ENCODE data around the gene DYRK1A.

DYRK1A gene

DNA sequence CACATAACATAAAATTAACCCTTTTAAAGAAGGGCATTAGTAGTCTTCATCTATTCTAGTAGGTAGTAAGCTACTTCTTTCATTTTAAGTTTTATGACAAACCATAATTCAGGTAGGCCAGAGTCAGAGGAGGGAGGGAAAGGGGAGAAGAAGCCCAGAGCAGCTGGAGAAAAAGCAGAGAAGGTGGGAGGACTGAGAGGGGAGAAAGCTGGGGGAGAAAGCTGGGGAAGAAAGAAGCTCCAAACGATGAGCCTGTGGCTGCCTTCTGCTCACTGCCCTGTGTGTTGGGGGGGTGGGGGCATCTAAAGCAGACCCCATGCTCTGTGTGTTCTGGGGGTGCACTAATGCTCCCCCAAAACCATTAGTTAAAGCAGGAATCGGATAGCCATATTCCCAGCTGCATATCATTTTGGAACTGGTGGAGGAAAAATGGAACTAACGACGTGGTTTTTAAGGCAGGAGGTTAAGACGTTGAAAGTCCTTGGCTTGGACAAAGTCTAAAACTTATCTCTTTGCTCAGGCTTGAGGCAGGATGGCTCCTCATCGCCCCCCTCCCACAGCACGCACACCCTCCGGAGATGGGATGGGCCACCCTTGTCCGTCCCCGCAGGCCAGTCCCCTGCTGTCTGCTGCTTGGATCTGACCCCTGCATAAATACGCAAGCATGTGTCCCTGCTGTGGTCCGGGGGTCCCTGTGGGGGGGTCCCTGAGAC lies 184.2 kb downstream of the DYRK1A start:
- H3K27me3 ChIP-seq (ENCODE audit: control insufficient read depth, insufficient read depth, low read length), result peaks cover 2% of the 10 kb centered on the region
- H3K4me1 ChIP-seq (ENCODE audit: control insufficient read depth, insufficient read depth, low read length), result peaks cover 26% of the 10 kb centered on the region
- H3K36me3 ChIP-seq (ENCODE audit: control insufficient read depth, insufficient read depth, low read length), result no peaks in the 10 kb centered on the region
- no peak overlapping the region for H3K9ac ChIP-seq (ENCODE audit: low read length)
- H3K27ac ChIP-seq (ENCODE audit: low read depth, low read length), result no peak overlapping the region
- H3K4me3 ChIP-seq (ENCODE audit: low read length), result peak overlapping the region; percentile 29

DNA sequence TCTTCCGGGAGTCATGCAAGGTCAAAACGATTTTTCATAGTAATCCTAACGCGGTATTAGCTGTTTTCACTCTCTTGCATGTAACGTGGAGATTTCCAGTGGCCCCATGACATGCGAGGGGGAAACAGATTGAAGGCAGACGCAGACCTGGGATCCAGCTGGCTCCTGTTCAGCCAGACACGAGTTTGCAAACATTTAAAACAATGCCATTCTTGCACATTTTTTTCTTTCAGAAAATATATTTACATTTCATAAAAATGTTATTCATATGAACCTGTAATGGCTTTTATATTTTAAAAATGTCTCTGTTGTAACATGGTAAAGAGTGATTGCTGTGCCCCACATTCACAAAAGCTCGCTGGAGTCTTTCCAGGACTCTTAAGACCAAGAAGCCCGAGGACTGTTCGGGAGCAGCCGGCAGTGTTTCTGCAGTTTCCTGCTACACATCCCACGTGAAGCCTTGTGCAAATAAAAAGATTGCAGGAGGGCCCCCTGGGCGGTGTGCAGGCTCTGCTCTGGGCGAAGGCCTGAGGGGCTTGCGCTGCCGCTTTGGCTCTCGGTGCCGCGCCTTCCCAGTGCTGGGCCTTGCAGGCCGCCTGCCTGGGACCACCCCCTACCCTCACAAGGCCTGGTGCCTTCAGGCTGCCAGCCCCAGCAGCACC lies 184.9 kb downstream of the DYRK1A start:
- no peak overlapping the region for H3K9ac ChIP-seq (ENCODE audit: low read length)
- peaks cover 20% of the 10 kb centered on the region for H3K4me1 ChIP-seq (ENCODE audit: control insufficient read depth, insufficient read depth, low read length)

DNA sequence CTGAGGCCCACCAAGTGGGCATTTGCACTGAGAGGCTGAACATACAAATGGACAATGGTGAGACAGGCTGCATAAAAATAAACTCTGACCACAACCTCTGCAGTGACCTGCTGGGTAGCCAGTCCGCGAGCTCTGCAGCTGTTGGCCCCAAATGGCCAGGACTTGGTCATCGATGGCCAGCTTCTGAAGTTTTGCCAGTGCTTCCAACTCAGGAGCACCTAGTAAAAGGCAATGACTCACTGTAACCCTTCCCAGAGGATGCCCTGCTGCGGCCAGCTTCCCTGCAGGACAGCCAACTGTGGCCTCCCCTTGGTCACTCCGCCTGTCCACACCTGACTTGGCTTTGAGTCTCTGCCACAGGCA lies 185.4 kb downstream of the DYRK1A start:
- Histone ChIP-seq H3K27ac (ENCODE audit: low read depth, low read length) (no peak overlapping the region), H3K9ac (ENCODE audit: low read length) (no peak overlapping the region), H3K4me3 (ENCODE audit: low read length) (no peak overlapping the region)

More for the DNA sequence above, 184.9 kb downstream of the DYRK1A start:
- H3K36me3 ChIP-seq (ENCODE audit: control insufficient read depth, insufficient read depth, low read length), result no peaks in the 10 kb centered on the region
- no peaks in the 10 kb centered on the region for H3K27me3 ChIP-seq (ENCODE audit: control insufficient read depth, insufficient read depth, low read length)
- H3K4me3 ChIP-seq (ENCODE audit: low read length), result peak overlapping the region; percentile 29
- no peak overlapping the region for H3K27ac ChIP-seq (ENCODE audit: low read depth, low read length)

DNA sequence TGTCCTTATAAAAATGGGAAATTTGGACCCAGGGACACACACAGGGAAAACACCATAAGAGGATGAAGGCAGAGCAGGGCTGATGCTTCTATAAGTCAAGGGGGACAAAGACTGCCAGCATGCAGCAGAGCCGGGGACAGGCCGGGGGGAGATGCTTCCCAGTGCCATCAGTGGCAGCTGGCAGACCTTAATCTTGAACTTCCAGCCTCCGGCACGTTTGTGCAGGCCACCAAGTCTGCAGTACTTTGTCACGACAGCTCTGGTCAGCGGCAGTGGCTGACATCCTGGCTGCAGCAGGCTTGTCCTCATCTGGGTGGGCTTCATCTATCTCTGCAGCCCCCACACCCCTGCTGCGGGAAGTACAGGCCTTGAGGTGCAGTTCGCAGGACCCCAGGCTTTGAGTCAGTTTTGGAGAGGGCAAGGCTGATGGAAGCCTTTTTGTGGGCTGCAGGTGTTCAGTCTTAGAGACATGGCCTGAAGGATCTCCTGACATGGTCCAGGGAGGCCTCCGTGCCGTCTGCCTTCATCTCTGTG lies 186.0 kb downstream of the DYRK1A start:
- Histone ChIP-seq H3K4me1 (ENCODE audit: control insufficient read depth, insufficient read depth, low read length) (peaks cover 9% of the 10 kb centered on the region), H3K27me3 (ENCODE audit: control insufficient read depth, insufficient read depth, low read length) (no peaks in the 10 kb centered on the region), H3K9ac (ENCODE audit: low read length) (no peak overlapping the region), H3K27ac (ENCODE audit: low read depth, low read length) (no peak overlapping the region), H3K4me3 (ENCODE audit: low read length) (no peak overlapping the region), H3K36me3 (ENCODE audit: control insufficient read depth, insufficient read depth, low read length) (no peaks in the 10 kb centered on the region)

More for the DNA sequence above, 185.4 kb downstream of the DYRK1A start:
- peaks cover 15% of the 10 kb centered on the region for H3K4me1 ChIP-seq (ENCODE audit: control insufficient read depth, insufficient read depth, low read length)
- H3K36me3 ChIP-seq (ENCODE audit: control insufficient read depth, insufficient read depth, low read length), result no peaks in the 10 kb centered on the region
- H3K27me3 ChIP-seq (ENCODE audit: control insufficient read depth, insufficient read depth, low read length), result no peaks in the 10 kb centered on the region

- H3K4me1 ChIP-seq (ENCODE audit: control insufficient read depth, insufficient read depth, low read length), result peaks cover 9% of the 10 kb centered on the region
- H3K9ac ChIP-seq (ENCODE audit: low read length), result no peak overlapping the region
- H3K27me3 ChIP-seq (ENCODE audit: control insufficient read depth, insufficient read depth, low read length), result no peaks in the 10 kb centered on the region
- H3K36me3 ChIP-seq (ENCODE audit: control insufficient read depth, insufficient read depth, low read length), result no peaks in the 10 kb centered on the region
- no peak overlapping the region for H3K27ac ChIP-seq (ENCODE audit: low read depth, low read length)
- no peak overlapping the region for H3K4me3 ChIP-seq (ENCODE audit: low read length)
These were observed 186.5 kb downstream of the DYRK1A start for GRCh38 chr21:37553078-37553481.

GRCh38 chr21:37554661-37555379 lies 188.2 kb downstream of the DYRK1A start:
- Histone ChIP-seq H3K4me3 (ENCODE audit: low read length) (no peak overlapping the region), H3K9ac (ENCODE audit: low read length) (no peak overlapping the region), H3K36me3 (ENCODE audit: control insufficient read depth, insufficient read depth, low read length) (no peaks in the 10 kb centered on the region), H3K4me1 (ENCODE audit: control insufficient read depth, insufficient read depth, low read length) (peaks cover 9% of the 10 kb centered on the region), H3K27ac (ENCODE audit: low read depth, low read length) (no peak overlapping the region), H3K27me3 (ENCODE audit: control insufficient read depth, insufficient read depth, low read length) (no peaks in the 10 kb centered on the region)

DNA sequence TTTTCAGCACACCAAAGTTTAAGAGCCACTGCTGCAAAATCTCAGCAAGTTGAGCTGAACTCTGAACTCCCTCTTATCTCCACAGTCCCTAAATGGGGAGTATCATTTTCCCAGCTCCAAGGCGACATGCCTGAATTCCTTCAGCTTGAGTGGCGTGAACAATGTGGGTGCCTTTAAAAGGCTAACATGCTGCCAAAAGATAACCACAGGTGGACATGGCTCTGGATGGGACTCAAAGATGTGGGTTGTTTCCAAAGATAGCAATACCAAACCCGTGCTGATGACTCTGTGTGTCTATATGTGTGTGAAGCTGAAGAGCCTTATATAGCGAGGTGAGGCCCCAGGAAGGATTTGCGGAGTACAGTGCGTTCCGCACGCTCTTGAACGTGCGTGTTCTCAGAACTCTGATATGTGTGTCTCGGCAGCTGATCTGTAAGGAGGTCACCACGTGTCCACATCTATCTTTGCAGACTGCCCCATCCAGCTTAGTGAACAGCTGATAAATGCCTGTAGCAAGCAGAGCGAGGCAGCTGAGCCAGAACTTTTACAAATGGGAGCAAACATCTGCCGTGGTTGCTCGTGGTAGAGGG lies 189.2 kb downstream of the DYRK1A start:
- Histone ChIP-seq H3K27me3 (ENCODE audit: control insufficient read depth, insufficient read depth, low read length) (no peaks in the 10 kb centered on the region), H3K36me3 (ENCODE audit: control insufficient read depth, insufficient read depth, low read length) (no peaks in the 10 kb centered on the region), H3K4me1 (ENCODE audit: control insufficient read depth, insufficient read depth, low read length) (peaks cover 6% of the 10 kb centered on the region), H3K27ac (ENCODE audit: low read depth, low read length) (no peak overlapping the region), H3K4me3 (ENCODE audit: low read length) (no peak overlapping the region), H3K9ac (ENCODE audit: low read length) (no peak overlapping the region)

GRCh38 chr21:37557261-37557950 lies 190.8 kb downstream of the DYRK1A start:
- H3K4me3 ChIP-seq (ENCODE audit: low read length), result no peak overlapping the region
- H3K27ac ChIP-seq (ENCODE audit: low read depth, low read length), result no peak overlapping the region
- no peak overlapping the region for H3K9ac ChIP-seq (ENCODE audit: low read length)
- no peaks in the 10 kb centered on the region for H3K36me3 ChIP-seq (ENCODE audit: control insufficient read depth, insufficient read depth, low read length)
- H3K27me3 ChIP-seq (ENCODE audit: control insufficient read depth, insufficient read depth, low read length), result no peaks in the 10 kb centered on the region
- H3K4me1 ChIP-seq (ENCODE audit: control insufficient read depth, insufficient read depth, low read length), result no peaks in the 10 kb centered on the region

DNA sequence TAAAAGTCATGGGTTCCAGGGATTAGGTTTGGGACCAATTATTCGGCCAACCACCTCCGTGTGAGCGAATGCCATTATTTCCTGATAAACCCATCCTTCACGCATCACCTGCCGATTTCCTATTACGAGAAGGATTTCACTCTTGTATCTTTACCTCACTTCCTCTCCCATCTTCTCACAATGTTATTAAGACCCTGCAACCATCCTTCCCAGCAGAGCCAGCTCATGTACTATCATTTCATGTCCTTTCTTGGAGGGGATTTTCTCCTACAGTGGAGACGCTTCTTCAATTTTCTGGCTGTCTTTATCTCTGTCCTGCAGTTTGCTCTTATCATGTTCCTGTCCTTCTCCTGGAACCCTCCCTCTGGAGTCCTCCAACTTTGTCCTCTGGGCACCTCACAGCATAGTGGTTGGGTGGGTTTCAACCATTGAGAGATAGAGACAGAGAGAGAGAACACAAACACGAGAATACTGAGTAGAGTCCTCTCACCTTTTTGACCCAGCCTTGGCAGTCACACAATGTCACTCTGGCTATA lies 192.2 kb downstream of the DYRK1A start:
- no peaks in the 10 kb centered on the region for H3K4me1 ChIP-seq (ENCODE audit: control insufficient read depth, insufficient read depth, low read length)
- no peak overlapping the region for H3K9ac ChIP-seq (ENCODE audit: low read length)
- H3K27ac ChIP-seq (ENCODE audit: low read depth, low read length), result no peak overlapping the region
- H3K27me3 ChIP-seq (ENCODE audit: control insufficient read depth, insufficient read depth, low read length), result no peaks in the 10 kb centered on the region
- H3K36me3 ChIP-seq (ENCODE audit: control insufficient read depth, insufficient read depth, low read length), result no peaks in the 10 kb centered on the region
- H3K4me3 ChIP-seq (ENCODE audit: low read length), result no peak overlapping the region

GRCh38 chr21:37560385-37560784 lies 193.8 kb downstream of the DYRK1A start:
- Histone ChIP-seq H3K9ac (ENCODE audit: low read length) (no peak overlapping the region), H3K27ac (ENCODE audit: low read depth, low read length) (no peak overlapping the region), H3K4me1 (ENCODE audit: control insufficient read depth, insufficient read depth, low read length) (peaks cover 8% of the 10 kb centered on the region), H3K27me3 (ENCODE audit: control insufficient read depth, insufficient read depth, low read length) (no peaks in the 10 kb centered on the region), H3K4me3 (ENCODE audit: low read length) (no peak overlapping the region), H3K36me3 (ENCODE audit: control insufficient read depth, insufficient read depth, low read length) (no peaks in the 10 kb centered on the region)

DNA sequence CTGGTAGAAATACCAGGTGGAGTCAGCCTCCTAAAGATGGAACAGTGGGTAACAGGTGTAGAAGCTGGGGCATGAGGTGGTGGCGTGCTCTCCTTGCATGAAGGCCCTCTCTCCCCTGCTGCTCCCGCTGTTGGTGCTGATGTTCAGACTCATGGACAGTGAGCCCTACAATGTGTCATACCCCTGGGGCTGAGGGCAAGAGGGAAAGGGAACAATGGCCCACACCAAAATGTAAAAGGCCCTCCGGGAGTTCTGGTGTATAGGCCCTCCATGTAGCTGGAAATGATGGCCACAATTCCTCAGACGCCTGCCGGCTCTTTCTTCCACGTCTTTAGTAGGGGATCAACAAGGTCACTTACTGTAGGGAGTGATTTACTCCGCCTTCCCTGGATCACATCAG lies 194.9 kb downstream of the DYRK1A start:
- no peaks in the 10 kb centered on the region for H3K27me3 ChIP-seq (ENCODE audit: control insufficient read depth, insufficient read depth, low read length)
- H3K4me3 ChIP-seq (ENCODE audit: low read length), result no peak overlapping the region

More for the DNA sequence above, 194.9 kb downstream of the DYRK1A start:
- Histone ChIP-seq H3K9ac (ENCODE audit: low read length) (no peak overlapping the region), H3K4me1 (ENCODE audit: control insufficient read depth, insufficient read depth, low read length) (peaks cover 8% of the 10 kb centered on the region), H3K27ac (ENCODE audit: low read depth, low read length) (no peak overlapping the region), H3K36me3 (ENCODE audit: control insufficient read depth, insufficient read depth, low read length) (no peaks in the 10 kb centered on the region)
